Measurements from ENCODE around the gene MFRP.

DNA sequence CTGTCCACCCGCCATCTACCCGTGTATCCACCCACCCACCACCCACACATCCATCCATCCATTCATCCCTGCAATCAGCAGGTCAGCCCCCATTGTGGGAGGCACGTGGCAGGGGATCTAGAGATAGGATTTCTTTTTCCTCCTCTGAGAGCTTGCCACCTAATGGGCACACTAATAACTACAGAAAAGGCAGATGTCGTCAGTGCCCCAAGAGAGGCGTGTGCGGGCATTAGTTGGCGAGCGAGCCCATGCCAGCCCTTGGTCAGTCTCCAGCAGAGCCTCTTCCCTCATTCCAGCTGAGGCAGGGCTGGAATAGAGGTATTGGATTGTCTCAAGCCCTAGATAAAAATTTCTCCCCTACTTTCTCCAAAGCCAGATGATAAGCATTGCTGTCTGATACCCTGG is 25.3 kb upstream of the MFRP start:
- no peak for TF ChIP-seq GATA2 (IDR thresholded peaks at IDR 0.05; ENCODE audit: low read depth, low read length)
- no peak for TF ChIP-seq GATA3 (IDR thresholded peaks at IDR 0.05; ENCODE audit: low read depth, low read length)
